ENCODE measurements around the gene TULP1.
"Not testable (repeated sequence)": the region's sequence is repeated elsewhere in the genome, so short reads cannot be mapped to it uniquely, and the experiment has no call there.

The TULP1 gene

DNA sequence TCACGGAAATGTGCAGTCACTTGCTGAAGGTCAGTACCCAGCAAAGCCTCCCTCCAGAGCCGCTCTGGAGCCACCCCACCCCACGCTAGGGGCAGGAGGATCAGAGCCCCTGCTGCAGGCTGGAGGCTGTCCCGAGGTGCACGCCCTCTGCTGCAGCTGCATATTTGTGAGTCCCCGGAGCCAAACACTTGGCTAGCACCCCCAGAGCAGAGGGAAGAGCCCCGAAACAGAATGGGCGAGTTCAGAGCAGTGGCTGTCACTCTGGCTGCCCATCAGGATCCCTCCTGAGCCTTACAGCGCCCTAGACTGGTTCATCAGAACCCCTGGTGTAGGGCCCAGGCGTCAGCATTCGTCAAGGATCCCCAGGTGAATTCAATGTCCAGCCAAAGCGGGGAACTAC lies 9.5 kb upstream of the TULP1 start:
- no peak for DNase-seq (ENCODE audit: low read depth)
- TF ChIP-seq, protein P1, sequence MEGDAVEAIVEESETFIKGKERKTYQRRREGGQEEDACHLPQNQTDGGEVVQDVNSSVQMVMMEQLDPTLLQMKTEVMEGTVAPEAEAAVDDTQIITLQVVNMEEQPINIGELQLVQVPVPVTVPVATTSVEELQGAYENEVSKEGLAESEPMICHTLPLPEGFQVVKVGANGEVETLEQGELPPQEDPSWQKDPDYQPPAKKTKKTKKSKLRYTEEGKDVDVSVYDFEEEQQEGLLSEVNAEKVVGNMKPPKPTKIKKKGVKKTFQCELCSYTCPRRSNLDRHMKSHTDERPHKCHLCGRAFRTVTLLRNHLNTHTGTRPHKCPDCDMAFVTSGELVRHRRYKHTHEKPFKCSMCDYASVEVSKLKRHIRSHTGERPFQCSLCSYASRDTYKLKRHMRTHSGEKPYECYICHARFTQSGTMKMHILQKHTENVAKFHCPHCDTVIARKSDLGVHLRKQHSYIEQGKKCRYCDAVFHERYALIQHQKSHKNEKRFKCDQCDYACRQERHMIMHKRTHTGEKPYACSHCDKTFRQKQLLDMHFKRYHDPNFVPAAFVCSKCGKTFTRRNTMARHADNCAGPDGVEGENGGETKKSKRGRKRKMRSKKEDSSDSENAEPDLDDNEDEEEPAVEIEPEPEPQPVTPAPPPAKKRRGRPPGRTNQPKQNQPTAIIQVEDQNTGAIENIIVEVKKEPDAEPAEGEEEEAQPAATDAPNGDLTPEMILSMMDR (IDR thresholded peaks at IDR 0.05; ENCODE audit: insufficient read depth, low read depth, low read length, missing control alignments) = no peak
- no peak overlapping the region for H3K4me3 ChIP-seq (ENCODE audit: low read depth, low read length)

DNA sequence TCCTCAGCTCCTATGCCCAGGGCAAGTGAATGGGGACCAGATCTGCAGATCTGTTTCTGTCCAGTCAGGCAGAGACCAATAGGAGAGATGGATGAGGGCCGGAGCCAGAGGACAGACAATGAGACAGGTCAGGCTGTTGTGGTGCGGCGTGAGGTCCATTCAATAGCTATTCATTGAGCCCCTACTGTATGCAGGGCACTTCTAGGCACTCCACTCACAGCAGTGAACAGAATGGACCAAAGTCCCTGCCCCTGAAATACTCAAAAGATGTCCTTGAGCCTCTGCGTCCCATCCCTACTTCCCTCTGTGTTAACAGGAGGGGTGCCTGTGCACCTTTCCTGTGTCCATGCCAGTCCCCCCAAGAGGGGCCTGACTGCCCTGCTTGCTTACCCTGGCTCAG lies 8.5 kb upstream of the TULP1 start:
- TF ChIP-seq, protein P1 (IDR thresholded peaks at IDR 0.05; ENCODE audit: insufficient read depth, low read depth, low read length, missing control alignments) = no peak
- H3K4me3 ChIP-seq (ENCODE audit: low read depth, low read length) = no peak overlapping the region
- no peak for DNase-seq (ENCODE audit: low read depth)

DNA sequence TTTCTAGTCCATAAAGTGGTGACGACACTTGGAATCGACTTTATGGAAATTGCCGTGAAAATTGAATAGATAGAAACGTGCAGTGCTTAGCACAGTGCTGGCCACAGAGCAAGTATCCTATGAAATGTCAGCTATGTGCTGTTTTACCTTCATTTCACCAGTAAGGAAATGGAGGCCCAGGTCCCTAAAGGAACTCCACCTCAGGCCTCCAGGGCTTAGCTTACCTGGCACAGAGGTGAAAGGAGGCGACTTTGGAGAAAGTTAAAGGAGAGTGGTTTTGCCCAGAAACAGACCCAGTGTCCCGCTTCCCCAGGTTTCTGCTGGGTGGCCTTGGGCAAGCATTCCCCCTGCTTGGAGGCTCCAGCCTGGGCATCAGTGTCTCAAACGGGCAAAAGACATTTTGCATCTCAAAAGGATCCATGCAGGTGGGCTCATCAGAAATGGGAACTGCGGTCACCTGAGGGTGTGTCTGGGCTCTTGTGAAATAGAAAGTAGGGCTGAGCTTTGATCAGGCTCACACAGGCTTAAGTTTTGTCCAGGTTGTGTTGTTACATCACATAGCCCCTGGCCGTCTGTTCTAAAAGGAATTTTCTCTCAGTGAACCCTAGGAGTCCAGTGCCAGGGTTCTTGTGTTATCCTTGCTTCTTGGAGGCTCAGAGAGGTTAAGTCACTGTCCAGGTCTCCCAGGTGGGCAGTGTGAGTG lies 6.8 kb upstream of the TULP1 start:
- TF ChIP-seq, protein P1 (IDR thresholded peaks at IDR 0.05; ENCODE audit: insufficient read depth, low read depth, low read length, missing control alignments) = no peak
- DNase-seq (ENCODE audit: low read depth) = no peak
- H3K4me3 ChIP-seq (ENCODE audit: low read depth, low read length) = no peak overlapping the region

DNA sequence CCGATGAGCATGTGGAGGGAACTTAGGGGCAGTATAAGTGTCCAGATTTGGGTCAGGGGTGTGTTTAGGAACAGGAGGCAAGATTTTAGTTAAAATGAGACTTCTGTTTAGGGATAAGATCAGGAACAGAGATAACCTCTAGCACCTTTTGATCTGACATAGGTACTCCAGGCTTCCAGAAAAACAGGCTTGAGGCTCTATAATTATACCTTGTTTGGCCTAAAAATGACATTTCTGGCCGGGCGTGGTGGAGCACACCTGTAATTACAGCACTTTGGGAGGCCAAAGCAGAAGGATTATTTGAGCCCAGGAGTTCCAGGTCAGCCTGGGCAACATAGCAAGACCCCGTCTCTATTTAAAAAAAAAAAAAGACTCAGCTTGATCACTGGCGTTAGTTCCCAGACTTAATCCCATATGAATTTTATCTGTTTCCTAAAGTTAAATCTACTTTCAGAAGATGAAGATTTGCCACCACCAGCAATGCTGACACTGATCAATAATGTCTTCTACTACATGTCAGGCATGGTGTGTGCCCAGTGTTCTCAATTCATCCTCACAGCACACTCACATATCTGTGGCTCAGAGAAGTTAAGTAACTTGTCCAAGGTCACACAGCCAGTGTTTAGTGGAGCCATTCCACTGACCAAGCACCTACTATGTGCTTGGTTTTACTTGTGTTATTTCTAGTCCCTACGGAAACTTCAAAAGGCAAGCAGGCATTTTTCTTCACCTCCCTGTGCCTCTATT lies 6.0 kb upstream of the TULP1 start:
- TF ChIP-seq, protein P1 (IDR thresholded peaks at IDR 0.05; ENCODE audit: insufficient read depth, low read depth, low read length, missing control alignments) = no peak
- DNase-seq (ENCODE audit: low read depth) = no peak
- H3K4me3 ChIP-seq (ENCODE audit: low read depth, low read length) = no peak overlapping the region

DNA sequence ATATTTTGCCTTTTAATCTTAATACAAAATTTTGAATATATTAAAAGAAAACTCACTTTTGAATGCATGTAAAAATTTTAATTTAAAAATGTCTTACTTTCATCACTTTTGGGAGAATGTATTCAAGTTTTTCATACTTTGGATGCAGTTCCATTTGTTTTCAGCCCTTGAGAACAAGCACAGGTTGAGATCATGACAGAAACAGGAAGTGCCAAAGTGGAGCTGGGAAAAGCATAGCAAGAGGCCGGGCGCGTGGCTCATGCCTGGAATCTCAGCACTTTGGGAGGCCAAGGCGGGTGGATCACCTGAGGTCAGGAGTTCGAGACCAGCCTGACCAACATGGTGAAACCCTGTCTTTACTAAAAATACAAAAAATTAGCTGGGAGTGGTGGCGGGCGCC lies 5.3 kb upstream of the TULP1 start:
- DNase-seq (ENCODE audit: low read depth); H3K4me3 ChIP-seq (ENCODE audit: low read depth, low read length): not testable (repeated sequence)

DNA sequence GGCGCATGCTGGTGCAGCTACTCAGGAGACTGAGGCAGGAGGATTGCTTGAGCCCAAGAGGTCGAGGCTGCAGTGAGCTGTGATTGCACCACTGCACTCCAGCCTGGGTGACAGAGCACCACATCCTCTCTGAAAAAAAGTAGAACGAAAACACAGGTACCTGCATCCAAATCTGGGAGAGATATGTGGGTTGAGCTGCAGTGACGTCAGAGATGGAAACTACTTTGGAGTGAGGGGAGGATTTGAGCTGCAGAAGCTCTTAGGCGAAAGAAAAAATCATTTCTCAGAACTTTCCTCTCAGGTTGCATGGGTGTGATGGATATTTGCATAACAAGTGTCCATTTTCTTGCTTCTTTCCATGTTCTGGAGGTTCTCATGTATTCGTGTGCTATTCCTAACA lies 4.0 kb upstream of the TULP1 start:
- no peak overlapping the region for H3K4me3 ChIP-seq (ENCODE audit: low read depth, low read length)
- DNase-seq (ENCODE audit: low read depth) = no peak
- TF ChIP-seq, protein P1 (IDR thresholded peaks at IDR 0.05; ENCODE audit: insufficient read depth, low read depth, low read length, missing control alignments) = no peak

DNA sequence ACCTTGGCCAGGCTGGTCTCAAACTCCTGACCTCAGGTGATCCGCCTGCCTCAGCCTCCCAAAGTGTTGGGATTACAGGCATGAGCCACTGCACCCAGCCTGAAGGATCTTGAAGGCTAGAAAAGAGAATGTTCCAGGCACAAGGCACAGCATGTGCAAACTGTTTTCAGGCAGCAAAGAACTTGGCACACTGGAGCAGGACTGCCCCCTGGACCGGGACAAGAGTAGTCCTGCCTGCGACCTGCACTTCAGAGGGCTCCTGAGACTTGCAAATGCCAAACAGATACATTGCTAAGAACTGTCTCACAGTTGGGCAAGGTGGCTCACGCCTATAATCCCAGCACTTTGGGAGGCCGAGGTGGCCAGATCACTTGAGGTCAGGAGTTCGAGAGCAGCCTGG lies 3.2 kb upstream of the TULP1 start:
- H3K4me3 ChIP-seq (ENCODE audit: low read depth, low read length); DNase-seq (ENCODE audit: low read depth): not testable (repeated sequence)

DNA sequence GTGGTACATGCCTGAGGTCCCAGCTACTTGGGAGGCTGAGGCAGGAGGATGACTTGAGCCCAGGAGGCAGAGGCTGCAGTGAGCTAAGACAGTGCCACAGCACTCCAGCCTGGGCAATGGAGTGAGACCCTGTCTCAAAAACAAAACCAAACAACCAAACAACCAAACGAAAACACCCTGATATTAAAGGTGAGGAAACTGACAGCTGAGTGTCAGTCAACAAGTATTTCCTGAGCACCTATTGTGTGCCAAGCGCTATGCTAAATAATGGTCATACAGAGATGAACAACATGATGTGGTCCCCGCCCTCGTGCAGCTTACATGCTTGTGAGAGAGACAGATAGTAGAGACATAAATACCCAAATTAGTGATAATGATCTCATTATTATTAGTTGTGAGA lies 1.9 kb upstream of the TULP1 start:
- DNase-seq (ENCODE audit: low read depth) = no peak
- TF ChIP-seq, protein P1 (IDR thresholded peaks at IDR 0.05; ENCODE audit: insufficient read depth, low read depth, low read length, missing control alignments) = no peak
- H3K4me3 ChIP-seq (ENCODE audit: low read depth, low read length) = no peak overlapping the region
